Activated naive CD8-positive, alpha-beta T cell treated with anti-CD3 and anti-CD28 coated beads, Interleukin-2, amount 10 ng/mL, durations not matched to agents 7 days and 5 days (primary cell): ENCODE results near the gene ADM2. TPM values are rescaled to one million over a fixed set of nuclear protein-coding genes. Genes with fewer than 3 reads are reported as not detected.

Experiments
- ATAC-seq: fragments of 150-1000 bp; cut with Tn5 transposase; one replicate; pipeline ENCODE4 v1.10.0; 2021; ENCODE audit warnings: low read depth, moderate library complexity
- POLR2A ChIA-PET: fragments of 350-600 bp; sonication (Branson Sonifier 250); formaldehyde crosslinking; loops from one replicate; lab custom pipeline; 2021; ENCODE audit warnings: antibody characterized with exemption; lab: Charles Lee
- DNase-seq: peaks from one replicate; pipeline ENCODE4 v3.0.0; 2021
- H3K27ac Mint-ChIP-seq: one replicate; pipeline ENCODE4 v1.8.0; 2022; ENCODE audit warnings: mild to moderate bottlenecking, mixed read lengths
- H3K27me3 Mint-ChIP-seq: one replicate; pipeline ENCODE4 v1.8.0; 2022; ENCODE audit warnings: mild to moderate bottlenecking, moderate library complexity, mixed read lengths
- H3K36me3 Mint-ChIP-seq: one replicate; pipeline ENCODE4 v1.8.0; 2021; ENCODE audit warnings: mild to moderate bottlenecking, mixed read lengths
- H3K4me1 Mint-ChIP-seq: one replicate; pipeline ENCODE4 v1.8.0; 2021; ENCODE audit warnings: mixed read lengths
- H3K4me3 Mint-ChIP-seq: one replicate; pipeline ENCODE4 v1.8.0; 2022; ENCODE audit warnings: mild to moderate bottlenecking, moderate library complexity, mixed read lengths
- H3K9me3 Mint-ChIP-seq: one replicate; pipeline ENCODE4 v1.8.0; 2021; ENCODE audit warnings: mixed read lengths
- total RNA-seq, 2 experiments: library from RNA; stranded (reverse); gene quantifications; one replicate each; pipeline ENCODE4 v1.2.3, GENCODE V29; 2021

Gene ADM2
- total RNA-seq, 2 experiments from 2014 or later: 6.5 to 6.7 TPM

GRCh38 chr22:50524676-50525103, 43.3 kb downstream of the ADM2 start:
- Mint-ChIP-seq H3K36me3 (peaks cover 22% of the 10 kb centered on the region), H3K9me3 (no peaks in the 10 kb centered on the region), H3K27me3 (no peaks in the 10 kb centered on the region)

GRCh38 chr22:50525104-50525857, 43.9 kb downstream of the ADM2 start, which contains the start of gene SCO2:
TSS of gene SCO2 (minus strand) at chr22:50525598. CDS start at chr22:50524411, 1,187 bp downstream.
- H3K36me3 Mint-ChIP-seq: peaks cover 22% of the 10 kb centered on the region
- H3K4me1 Mint-ChIP-seq: peaks cover 30% of the 10 kb centered on the region
- H3K27me3 Mint-ChIP-seq: no peaks in the 10 kb centered on the region
- no peaks in the 10 kb centered on the region for H3K9me3 Mint-ChIP-seq
- ATAC-seq: peak; percentile 57
- peak within 1 kb of the TSS; percentile 96 for H3K4me3 Mint-ChIP-seq
- POLR2A ChIA-PET: interaction anchor here (0.7 to 13.0 kb wide), 39 partner anchors 8 to 711 kb away, joined by 3 to 300 read pairs (median 6); partner anchors contain the start of genes ADM2, ARSA, CHKB and CPT1B
- peak within 1 kb of the TSS; percentile 95 for H3K27ac Mint-ChIP-seq
- peak; percentile 99 for DNase-seq

More at GRCh38 chr22:50524676-50525103, 43.3 kb downstream of the ADM2 start:
- Mint-ChIP-seq H3K4me3 (peak overlapping the region; percentile 96), H3K27ac (peak overlapping the region; percentile 95), H3K4me1 (peaks cover 30% of the 10 kb centered on the region)
- ATAC-seq: no peak
- no peak for DNase-seq
- POLR2A ChIA-PET: interaction anchor here (0.8 to 13.0 kb wide), 23 partner anchors 10 to 316 kb away, joined by 3 to 300 read pairs (median 7); partner anchors contain the start of genes ADM2, CHKB, CPT1B and HDAC10

GRCh38 chr22:50525858-50526107, 44.4 kb downstream of the ADM2 start:
- ATAC-seq: no peak
- Mint-ChIP-seq H3K27me3 (no peaks in the 10 kb centered on the region), H3K27ac (peak overlapping the region; percentile 95), H3K36me3 (peaks cover 22% of the 10 kb centered on the region), H3K4me3 (peak overlapping the region; percentile 96), H3K9me3 (no peaks in the 10 kb centered on the region), H3K4me1 (peaks cover 30% of the 10 kb centered on the region)
- no peak for DNase-seq
- POLR2A ChIA-PET: interaction anchor here (0.7 to 13.0 kb wide), 37 partner anchors 8 to 711 kb away, joined by 3 to 300 read pairs (median 6); partner anchors contain the start of genes ADM2, ARSA, CHKB and CPT1B

- peak; percentile 91 for DNase-seq
- no peaks in the 10 kb centered on the region for H3K27me3 Mint-ChIP-seq
- peak overlapping the region; percentile 84 for H3K4me3 Mint-ChIP-seq
- POLR2A ChIA-PET: interaction anchor here (0.7 to 13.0 kb wide), 35 partner anchors 9 to 712 kb away, joined by 3 to 300 read pairs (median 7); partner anchors contain the start of genes ARSA, CHKB, CPT1B and HDAC10
- H3K36me3 Mint-ChIP-seq: peaks cover 21% of the 10 kb centered on the region
- no peaks in the 10 kb centered on the region for H3K9me3 Mint-ChIP-seq
- ATAC-seq: peak; percentile 40
- H3K4me1 Mint-ChIP-seq: peaks cover 30% of the 10 kb centered on the region
- peak overlapping the region; percentile 94 for H3K27ac Mint-ChIP-seq
These were observed 44.9 kb downstream of the ADM2 start for GRCh38 chr22:50526108-50526833.

GRCh38 chr22:50526834-50527801, 45.8 kb downstream of the ADM2 start:
- Mint-ChIP-seq H3K36me3 (peaks cover 21% of the 10 kb centered on the region), H3K9me3 (no peaks in the 10 kb centered on the region), H3K4me1 (peaks cover 30% of the 10 kb centered on the region), H3K4me3 (peak overlapping the region; percentile 84), H3K27me3 (no peaks in the 10 kb centered on the region), H3K27ac (peak overlapping the region; percentile 94)
- peak; percentile 55 for DNase-seq
- no peak for ATAC-seq
- POLR2A ChIA-PET: interaction anchor here (0.6 to 13.0 kb wide), 12 partner anchors 13 to 233 kb away, joined by 3 to 300 read pairs (median 25); partner anchors contain the start of genes ARSA, CHKB, CPT1B and KLHDC7B

GRCh38 chr22:50527921-50528681, 46.8 kb downstream of the ADM2 start:
- H3K27me3 Mint-ChIP-seq: no peaks in the 10 kb centered on the region
- no peaks in the 10 kb centered on the region for H3K9me3 Mint-ChIP-seq
- H3K4me3 Mint-ChIP-seq: peak overlapping the region; percentile 84
- no peak for DNase-seq
- ATAC-seq: no peak
- peaks cover 22% of the 10 kb centered on the region for H3K36me3 Mint-ChIP-seq
- peaks cover 37% of the 10 kb centered on the region for H3K4me1 Mint-ChIP-seq
- POLR2A ChIA-PET: interaction anchor here (1.0 to 13.0 kb wide), 9 partner anchors 12 to 277 kb away, joined by 3 to 300 read pairs (median 93); partner anchors contain the start of genes CHKB, CPT1B, HDAC10 and KLHDC7B
- H3K27ac Mint-ChIP-seq: peak overlapping the region; percentile 94

GRCh38 chr22:50528682-50529415, 47.5 kb downstream of the ADM2 start:
- peak overlapping the region; percentile 94 for H3K27ac Mint-ChIP-seq
- H3K4me3 Mint-ChIP-seq: peak overlapping the region; percentile 84
- H3K9me3 Mint-ChIP-seq: no peaks in the 10 kb centered on the region
- H3K27me3 Mint-ChIP-seq: no peaks in the 10 kb centered on the region
- ATAC-seq (no peak), DNase-seq (peak; percentile 52)
- POLR2A ChIA-PET: interaction anchor here (1.1 to 13.0 kb wide), 9 partner anchors 11 to 278 kb away, joined by 3 to 300 read pairs (median 93); partner anchors contain the start of genes CHKB, CPT1B, HDAC10 and KLHDC7B
- peaks cover 40% of the 10 kb centered on the region for H3K4me1 Mint-ChIP-seq
- peaks cover 24% of the 10 kb centered on the region for H3K36me3 Mint-ChIP-seq

GRCh38 chr22:50529416-50529896, 48.1 kb downstream of the ADM2 start:
- Mint-ChIP-seq H3K9me3 (no peaks in the 10 kb centered on the region), H3K27ac (peak overlapping the region; percentile 94), H3K36me3 (peaks cover 24% of the 10 kb centered on the region), H3K4me3 (peak overlapping the region; percentile 84), H3K4me1 (peaks cover 42% of the 10 kb centered on the region), H3K27me3 (no peaks in the 10 kb centered on the region)
- ATAC-seq (no peak), DNase-seq (no peak)
- POLR2A ChIA-PET: interaction anchor here (0.7 to 13.0 kb wide), 14 partner anchors 11 to 97 kb away, joined by 3 to 300 read pairs (median 7); partner anchors contain the start of genes CHKB, CPT1B, KLHDC7B and LMF2

GRCh38 chr22:50529897-50530579, 48.7 kb downstream of the ADM2 start, which contains the start of gene TYMP:
TSS of gene TYMP (minus strand) at chr22:50530012. CDS start at chr22:50529709, 303 bp downstream.
- H3K27me3 Mint-ChIP-seq: no peaks in the 10 kb centered on the region
- ATAC-seq (peak; percentile 20), DNase-seq (peak; percentile 91)
- no peaks in the 10 kb centered on the region for H3K9me3 Mint-ChIP-seq
- peaks cover 41% of the 10 kb centered on the region for H3K4me1 Mint-ChIP-seq
- H3K4me3 Mint-ChIP-seq: peak within 1 kb of the TSS; percentile 95
- peak within 1 kb of the TSS; percentile 100 for H3K27ac Mint-ChIP-seq
- POLR2A ChIA-PET: interaction anchor here (0.6 to 13.0 kb wide), 14 partner anchors 10 to 96 kb away, joined by 3 to 300 read pairs (median 7); partner anchors contain the start of genes CHKB, CPT1B, KLHDC7B and LMF2
- H3K36me3 Mint-ChIP-seq: peaks cover 19% of the 10 kb centered on the region

- POLR2A ChIA-PET: interaction anchor here (1.5 to 13.0 kb wide), 7 partner anchors 12 to 91 kb away, joined by 4 to 247 read pairs (median 15); partner anchors contain the start of genes KLHDC7B and SYCE3
- no peaks in the 10 kb centered on the region for H3K27me3 Mint-ChIP-seq
- DNase-seq (no peak), ATAC-seq (peak; percentile 5)
- H3K4me3 Mint-ChIP-seq: peak overlapping the region; percentile 95
- no peaks in the 10 kb centered on the region for H3K9me3 Mint-ChIP-seq
- peaks cover 41% of the 10 kb centered on the region for H3K4me1 Mint-ChIP-seq
- peaks cover 19% of the 10 kb centered on the region for H3K36me3 Mint-ChIP-seq
- peak overlapping the region; percentile 100 for H3K27ac Mint-ChIP-seq
These were observed 49.2 kb downstream of the ADM2 start for GRCh38 chr22:50530580-50530876.
